Choroid plexus epithelial cell (primary cell): ENCODE data around the gene UCKL1.

Experiments used
- DNase-seq: peaks from one replicate; pipeline ENCODE4 v3.0.0-alpha.2; 2010; ENCODE audit warnings: low read depth
- H3K4me3 ChIP-seq: 2 replicates; pipeline ENCODE4 v1.5.1; 2011; ENCODE audit warnings: low read depth, mild to moderate bottlenecking, control low read depth, low read length, moderate library complexity
- CTCF ChIP-seq: conservative IDR thresholded peaks from 2 replicates; pipeline ENCODE4 v1.5.1; 2011; ENCODE audit warnings: low read depth, mild to moderate bottlenecking, control low read depth, inconsistent platforms, low read length, moderate library complexity

Gene UCKL1

GRCh38 chr20:63897978-63898561 lies 58.1 kb downstream of the UCKL1 start:
- H3K4me3 ChIP-seq = no peak overlapping the region
- no peak for TF ChIP-seq CTCF
- DNase-seq = no peak

GRCh38 chr20:63896264-63897105 lies 59.7 kb downstream of the UCKL1 start:
- DNase-seq = no peak
- TF ChIP-seq CTCF = no peak
- H3K4me3 ChIP-seq = peak overlapping the region; percentile 67

- DNase-seq = peak; percentile 47
- TF ChIP-seq CTCF = no peak
- peak overlapping the region; percentile 67 for H3K4me3 ChIP-seq
Measured at GRCh38 chr20:63895952-63896263, 60.3 kb downstream of the UCKL1 start.

- peak overlapping the region; percentile 67 for H3K4me3 ChIP-seq
- TF ChIP-seq CTCF = no peak
- DNase-seq = no peak
Measured at GRCh38 chr20:63895202-63895951, 60.8 kb downstream of the UCKL1 start.

- DNase-seq = peak; percentile 95
- no peak for TF ChIP-seq CTCF
- H3K4me3 ChIP-seq = peak within 1 kb of the TSS; percentile 67
Measured at GRCh38 chr20:63894358-63895201, 61.6 kb downstream of the UCKL1 start, which contains the start of gene DNAJC5. Gene DNAJC5 (plus strand): TSS chr20:63895126. CDS start chr20:63928346, 33,220 bp downstream.

- DNase-seq = no peak
- no peak for TF ChIP-seq CTCF
- peak overlapping the region; percentile 67 for H3K4me3 ChIP-seq
Measured at GRCh38 chr20:63893999-63894357, 62.2 kb downstream of the UCKL1 start.
